GM18907 (cell line): ENCODE data around the gene CDX1.
"Not testable (repeated sequence)": the region's sequence is repeated elsewhere in the genome, so short reads cannot be mapped to it uniquely, and the experiment has no call there.

Experiments
- ATAC-seq: cut with Tn5 transposase; IDR thresholded peaks from one replicate; pipeline ENCODE4 v1.9.1; 2021; ENCODE audit warnings: mild to moderate bottlenecking, moderate library complexity; ENCODE audit not compliant: unreplicated experiment

The CDX1 gene

DNA sequence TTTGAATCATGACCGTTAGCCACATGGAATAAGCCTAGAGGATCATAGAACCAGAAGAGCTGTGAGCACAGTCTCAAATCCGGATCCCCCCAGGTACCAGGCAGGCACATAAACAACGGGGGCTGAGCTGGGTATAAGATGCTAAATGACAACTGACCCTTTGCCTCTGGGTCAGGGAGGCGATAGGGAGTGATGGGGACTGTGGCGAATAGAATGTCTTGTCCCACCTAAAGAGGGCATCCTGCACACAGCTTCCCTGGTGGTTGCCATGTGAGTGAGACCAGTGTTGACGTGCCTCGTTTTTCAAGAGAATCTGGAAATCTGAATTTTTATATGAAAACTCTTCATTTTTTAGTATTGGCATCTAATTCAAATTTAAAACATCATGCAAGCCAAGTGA, 56.9 kb downstream of the CDX1 start:
- no peak for ATAC-seq

DNA sequence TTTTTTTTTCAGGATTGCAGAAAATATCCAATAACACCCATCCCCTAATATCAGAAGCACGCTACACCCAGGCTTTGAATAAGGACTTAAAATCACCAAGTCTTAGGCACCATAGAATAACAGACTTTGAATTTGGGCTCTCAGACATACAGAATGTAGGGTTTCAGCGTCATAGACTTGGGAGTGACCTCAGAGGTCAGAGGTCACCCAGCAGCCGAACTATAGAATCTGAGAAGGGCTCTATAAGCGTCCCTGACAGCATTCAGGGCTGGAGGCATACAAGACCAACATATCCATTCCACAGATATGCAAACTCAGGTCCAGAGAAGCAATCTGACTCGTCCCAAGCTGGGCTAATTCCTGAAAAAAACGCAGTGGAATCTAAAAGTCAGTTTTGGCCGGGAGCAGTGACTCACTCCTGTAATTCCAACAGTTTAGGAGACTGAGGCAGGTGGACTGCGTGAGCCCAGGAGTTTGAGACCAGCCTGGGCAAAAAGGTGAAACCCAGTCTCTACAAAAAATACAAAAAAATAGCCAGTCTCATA, 58.0 kb downstream of the CDX1 start:
- no peak for ATAC-seq

DNA sequence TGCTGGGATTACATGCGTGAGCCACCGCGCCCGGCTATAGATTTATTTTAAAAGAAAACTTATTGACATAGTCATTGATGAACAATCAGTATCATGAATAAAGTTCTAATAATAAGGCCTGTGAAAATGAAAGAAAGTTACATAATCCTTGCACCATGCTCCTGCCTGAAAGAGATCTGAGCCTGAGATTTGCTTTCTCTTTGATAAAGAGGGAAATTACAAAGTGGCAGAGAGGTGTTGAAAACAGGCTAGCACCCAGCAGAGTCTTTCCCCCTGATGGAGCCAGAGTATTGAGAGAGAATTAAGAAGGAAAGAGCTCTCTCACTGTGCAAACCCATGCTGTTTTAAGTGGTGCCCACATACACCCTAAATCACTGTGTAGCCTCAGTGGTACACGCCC, 60.5 kb downstream of the CDX1 start:
- no peak for ATAC-seq

DNA sequence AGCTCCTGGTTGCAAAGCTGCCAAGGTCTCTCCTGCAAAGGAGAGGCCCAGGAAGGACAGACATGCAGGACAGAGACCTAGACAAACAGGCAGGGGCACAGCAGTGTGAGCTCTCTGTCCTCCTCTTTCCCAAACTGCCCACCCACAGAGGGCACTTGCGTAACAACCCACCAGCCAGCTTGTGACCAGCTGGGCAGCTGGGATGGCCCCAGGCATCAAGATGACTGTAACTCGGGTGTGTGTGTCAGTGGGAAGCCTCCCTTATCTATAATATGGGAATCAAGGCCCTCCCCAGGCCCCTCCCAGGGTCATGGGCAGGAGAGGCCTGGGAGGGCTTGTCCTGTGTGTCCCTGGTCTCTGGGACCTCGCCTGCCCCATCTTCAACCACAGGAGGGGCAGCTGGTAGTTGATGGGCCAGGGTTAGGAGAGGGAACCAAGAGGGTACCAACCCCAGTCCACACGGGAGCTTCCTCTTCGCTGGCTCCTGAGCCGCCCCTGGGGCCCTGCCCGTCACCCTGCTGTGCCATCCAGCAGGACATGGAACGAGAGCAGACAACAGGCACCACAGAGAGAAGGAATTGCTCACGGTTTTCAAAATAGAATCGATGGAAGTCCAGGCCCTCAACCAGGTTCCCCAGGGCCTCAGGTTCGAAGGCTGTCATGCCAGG, 61.2 kb downstream of the CDX1 start:
- ATAC-seq, result no peak

GRCh38 chr5:150229571-150229970, 63.0 kb downstream of the CDX1 start:
- no peak for ATAC-seq

GRCh38 chr5:150230842-150231241, 64.3 kb downstream of the CDX1 start:
- no peak for ATAC-seq

GRCh38 chr5:150233706-150234105, 67.1 kb downstream of the CDX1 start:
- not testable (repeated sequence) for ATAC-seq
